CD4-positive, alpha-beta T cell (primary cell): ENCODE data around the gene CSRNP3. TPM values are rescaled to one million over a fixed set of nuclear protein-coding genes. Genes with fewer than 3 reads are reported as not detected.

ENCODE experiments used
- ATAC-seq: fragments of 200-7000 bp; cut with Tn5 transposase; one replicate; pipeline ENCODE4 v1.10.0; 2022; ENCODE audit warnings: mild to moderate bottlenecking; ENCODE audit not compliant: poor library complexity
- CTCF ChIA-PET: fragments of 350-600 bp; sonication (Branson Sonifier 250); formaldehyde crosslinking; loops from one replicate; lab custom pipeline; 2021; ENCODE audit warnings: antibody characterized with exemption, inconsistent platforms; lab: Charles Lee
- POLR2A ChIA-PET: fragments of 350-600 bp; sonication (Branson Sonifier 250); formaldehyde crosslinking; loops from one replicate; lab custom pipeline; 2021; ENCODE audit warnings: antibody characterized with exemption, inconsistent platforms; lab: Charles Lee
- DNase-seq, 14 experiments: peaks; one replicate each; pipeline ENCODE4 v3.0.0-alpha.2; 2013 to 2020; ENCODE audit warnings: mixed read lengths in 2 of 14
- H3K27ac ChIP-seq, 2 donors: one replicate each; pipeline versions ENCODE4 v1.5.1 to v1.7.0; 2013; ENCODE audit warnings: low read length in 2 of 2, low read depth in 1 of 2, mild to moderate bottlenecking in 1 of 2
- H3K27me3 ChIP-seq, 2 experiments: 1 replicate in 1 of 2; 2 replicates in 1 of 2; pipeline versions ENCODE4 v1.6.1 to v1.7.0; 2013; ENCODE audit warnings: low read length in 2 of 2, control low read depth in 1 of 2, mild to moderate bottlenecking in 1 of 2, moderate library complexity in 1 of 2; ENCODE audit not compliant: insufficient read depth in 2 of 2, control insufficient read depth in 1 of 2
- H3K36me3 ChIP-seq: one replicate; pipeline ENCODE4 v1.6.1; 2013; ENCODE audit warnings: low read length, control low read depth; ENCODE audit not compliant: insufficient read depth
- H3K4me1 ChIP-seq: one replicate; pipeline ENCODE4 v1.6.1; 2013; ENCODE audit warnings: low read length, control low read depth; ENCODE audit not compliant: insufficient read depth
- H3K4me3 ChIP-seq: one replicate; pipeline ENCODE4 v1.5.1; 2013; ENCODE audit warnings: mild to moderate bottlenecking, low read length, moderate library complexity
- H3K9me3 ChIP-seq, 2 experiments: 1 replicate in 1 of 2; 2 replicates in 1 of 2; pipeline versions ENCODE4 v1.6.1 to v1.7.0; 2013; ENCODE audit warnings: low read length in 2 of 2, mild to moderate bottlenecking in 2 of 2, control low read depth in 1 of 2, moderate library complexity in 1 of 2; ENCODE audit not compliant: control insufficient read depth in 1 of 2, insufficient read depth in 1 of 2
- H3K27ac Mint-ChIP-seq: one replicate; pipeline ENCODE4 v1.8.0; 2020; ENCODE audit warnings: mixed read lengths
- H3K27me3 Mint-ChIP-seq: one replicate; pipeline ENCODE4 v1.8.0; 2021; ENCODE audit warnings: mixed read lengths
- H3K36me3 Mint-ChIP-seq: one replicate; pipeline ENCODE4 v1.8.0; 2021; ENCODE audit warnings: low read depth, mixed read lengths
- H3K4me1 Mint-ChIP-seq: one replicate; pipeline ENCODE4 v1.8.0; 2021; ENCODE audit warnings: low read depth, mixed read lengths
- H3K4me3 Mint-ChIP-seq: one replicate; pipeline ENCODE4 v1.8.0; 2020; ENCODE audit warnings: mild to moderate bottlenecking, mixed read lengths
- H3K9me3 Mint-ChIP-seq: one replicate; pipeline ENCODE4 v1.8.0; 2020; ENCODE audit warnings: mixed read lengths
- intact Hi-C, 2 experiments: fragments of 100-400 bp; cut with DNase I in 1 of 2; cut with micrococcal nuclease in 1 of 2; formaldehyde crosslinking; loops; one replicate each; pipeline versions ENCODE4 v1.15.1 to v1.9.0; 2023 to 2025; cut with DNase I, micrococcal nuclease
- total RNA-seq, 174 experiments: library from RNA in 2 of 174; stranded (reverse) in 2 of 174; gene quantifications; one replicate each; pipeline ENCODE4 v1.2.3 and lab custom pipeline; 2021 to 2026
- TF ChIP-seq, protein P1 (sequence below): fragments of 200-600 bp; IDR thresholded peaks from one replicate; pipeline ENCODE4 v1.8.0; 2022; ENCODE audit warnings: antibody characterized with exemption, mild to moderate bottlenecking

Gene CSRNP3
- total RNA-seq, 2 experiments from 2014 or later = not detected

DNA sequence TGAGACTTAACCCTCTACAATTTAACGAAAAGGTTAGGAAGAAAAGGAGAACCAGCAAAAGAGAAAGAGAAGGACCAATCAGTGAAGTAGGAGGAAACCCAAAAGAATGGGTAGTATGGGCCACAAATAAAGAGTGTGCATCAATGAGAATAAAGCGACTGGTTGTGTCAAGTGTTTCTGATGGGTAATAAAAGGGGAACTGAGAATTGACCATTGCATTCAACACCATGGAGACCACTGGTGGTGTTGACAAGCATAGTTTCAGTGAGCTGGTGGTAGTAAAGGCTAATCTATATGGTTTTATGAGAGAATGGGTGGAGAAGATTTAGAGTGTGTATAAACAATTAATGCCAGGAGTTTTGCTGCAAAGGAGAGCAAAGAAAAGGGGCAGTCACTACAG, 75.4 kb downstream of the CSRNP3 start:
- Mint-ChIP-seq H3K9me3 (no peaks in the 10 kb centered on the region), H3K27me3 (no peaks in the 10 kb centered on the region), H3K36me3 (no peaks in the 10 kb centered on the region), H3K4me3 (no peak overlapping the region), H3K4me1 (no peaks in the 10 kb centered on the region), H3K27ac (no peak overlapping the region)
- no peaks in the 10 kb centered on the region for H3K9me3 ChIP-seq
- no peaks in the 10 kb centered on the region for H3K4me1 ChIP-seq
- POLR2A ChIA-PET = no interaction called here
- H3K4me3 ChIP-seq = no peak overlapping the region
- intact Hi-C loops = no loop called here
- no peak for DNase-seq
- CTCF ChIA-PET = no interaction called here
- H3K27ac ChIP-seq = no peak overlapping the region
- no peaks in the 10 kb centered on the region for H3K36me3 ChIP-seq
- no peak for ATAC-seq
- TF ChIP-seq, protein P1, sequence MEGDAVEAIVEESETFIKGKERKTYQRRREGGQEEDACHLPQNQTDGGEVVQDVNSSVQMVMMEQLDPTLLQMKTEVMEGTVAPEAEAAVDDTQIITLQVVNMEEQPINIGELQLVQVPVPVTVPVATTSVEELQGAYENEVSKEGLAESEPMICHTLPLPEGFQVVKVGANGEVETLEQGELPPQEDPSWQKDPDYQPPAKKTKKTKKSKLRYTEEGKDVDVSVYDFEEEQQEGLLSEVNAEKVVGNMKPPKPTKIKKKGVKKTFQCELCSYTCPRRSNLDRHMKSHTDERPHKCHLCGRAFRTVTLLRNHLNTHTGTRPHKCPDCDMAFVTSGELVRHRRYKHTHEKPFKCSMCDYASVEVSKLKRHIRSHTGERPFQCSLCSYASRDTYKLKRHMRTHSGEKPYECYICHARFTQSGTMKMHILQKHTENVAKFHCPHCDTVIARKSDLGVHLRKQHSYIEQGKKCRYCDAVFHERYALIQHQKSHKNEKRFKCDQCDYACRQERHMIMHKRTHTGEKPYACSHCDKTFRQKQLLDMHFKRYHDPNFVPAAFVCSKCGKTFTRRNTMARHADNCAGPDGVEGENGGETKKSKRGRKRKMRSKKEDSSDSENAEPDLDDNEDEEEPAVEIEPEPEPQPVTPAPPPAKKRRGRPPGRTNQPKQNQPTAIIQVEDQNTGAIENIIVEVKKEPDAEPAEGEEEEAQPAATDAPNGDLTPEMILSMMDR = no peak
- H3K27me3 ChIP-seq = no peaks in the 10 kb centered on the region

DNA sequence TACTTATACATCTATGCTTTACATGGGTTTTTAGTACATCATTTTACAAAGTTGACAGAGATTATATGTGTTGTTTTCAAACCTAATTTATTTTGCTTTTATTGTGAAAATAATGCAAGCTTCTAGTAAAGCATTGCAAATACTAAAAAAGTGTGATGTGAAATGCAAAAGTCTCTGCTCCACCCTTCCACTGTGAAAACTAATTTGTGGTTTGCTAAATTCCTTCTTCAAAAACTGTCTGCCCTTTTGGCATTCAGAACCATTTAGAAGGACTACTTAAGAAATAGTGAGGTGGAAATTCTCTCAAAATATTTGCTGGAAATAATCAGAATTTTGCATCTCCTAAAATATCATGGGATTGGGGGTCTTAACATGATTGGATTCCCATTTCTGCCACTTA, 78.4 kb downstream of the CSRNP3 start:
- no peaks in the 10 kb centered on the region for H3K4me1 Mint-ChIP-seq
- H3K36me3 Mint-ChIP-seq = no peaks in the 10 kb centered on the region
- no peaks in the 10 kb centered on the region for H3K36me3 ChIP-seq
- TF ChIP-seq, protein P1 = no peak
- intact Hi-C loops = no loop called here
- H3K9me3 Mint-ChIP-seq = no peaks in the 10 kb centered on the region
- no peaks in the 10 kb centered on the region for H3K27me3 ChIP-seq
- DNase-seq = no peak
- H3K4me3 ChIP-seq = no peak overlapping the region
- no peaks in the 10 kb centered on the region for H3K27me3 Mint-ChIP-seq
- no peak overlapping the region for H3K27ac ChIP-seq
- CTCF ChIA-PET = no interaction called here
- H3K4me3 Mint-ChIP-seq = no peak overlapping the region
- POLR2A ChIA-PET = no interaction called here
- no peaks in the 10 kb centered on the region for H3K9me3 ChIP-seq
- no peaks in the 10 kb centered on the region for H3K4me1 ChIP-seq
- no peak overlapping the region for H3K27ac Mint-ChIP-seq
- no peak for ATAC-seq

- intact Hi-C loops = no loop called here
- ChIA-PET CTCF (no interaction called here), POLR2A (no interaction called here)
- H3K4me1 Mint-ChIP-seq = no peaks in the 10 kb centered on the region
- no peak overlapping the region for H3K27ac ChIP-seq
- no peaks in the 10 kb centered on the region for H3K36me3 Mint-ChIP-seq
- ATAC-seq (no peak), DNase-seq (no peak)
- no peaks in the 10 kb centered on the region for H3K9me3 ChIP-seq
- no peaks in the 10 kb centered on the region for H3K36me3 ChIP-seq
- no peaks in the 10 kb centered on the region for H3K27me3 Mint-ChIP-seq
- TF ChIP-seq, protein P1 = no peak
- no peak overlapping the region for H3K4me3 Mint-ChIP-seq
- no peaks in the 10 kb centered on the region for H3K27me3 ChIP-seq
- no peaks in the 10 kb centered on the region for H3K9me3 Mint-ChIP-seq
- H3K27ac Mint-ChIP-seq = no peak overlapping the region
- no peaks in the 10 kb centered on the region for H3K4me1 ChIP-seq
- no peak overlapping the region for H3K4me3 ChIP-seq
These were observed 80.1 kb downstream of the CSRNP3 start for GRCh38 chr2:165549619-165550018.
